Measurements from ENCODE around the gene EGFLAM.
"Not testable (repeated sequence)": the region's sequence is repeated elsewhere in the genome, so short reads cannot be mapped to it uniquely, and the experiment has no call there.

EGFLAM gene

DNA sequence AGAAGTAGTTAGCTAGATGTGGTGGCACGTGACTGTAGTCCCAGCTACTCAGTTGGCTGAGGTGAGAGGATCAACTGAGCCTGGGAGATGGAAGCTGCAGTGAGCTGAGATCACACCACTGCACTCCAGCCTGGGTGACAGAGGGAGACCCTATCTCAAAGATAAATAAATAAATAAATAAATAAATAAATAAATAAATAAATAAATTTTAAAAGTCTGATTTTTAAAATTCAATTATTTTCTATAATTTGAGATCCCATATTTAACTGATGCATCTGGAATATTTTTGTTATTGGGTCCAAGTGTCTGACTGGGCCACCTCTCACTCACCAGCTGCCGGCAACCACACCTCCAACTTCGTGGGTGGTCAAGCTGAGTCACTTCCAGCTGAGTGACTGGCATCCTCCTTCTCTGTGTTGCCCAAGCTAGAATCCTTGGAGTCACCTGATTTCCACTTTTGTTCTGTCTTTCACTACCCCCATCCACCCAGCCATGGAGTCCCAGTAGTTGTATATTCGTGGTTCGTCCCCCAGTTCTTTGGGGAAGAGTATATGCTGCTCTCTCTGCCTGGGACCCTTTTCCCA, 70.9 kb downstream of the EGFLAM start:
- no peak for DNase-seq (ENCODE audit: low read depth, low spot score)

DNA sequence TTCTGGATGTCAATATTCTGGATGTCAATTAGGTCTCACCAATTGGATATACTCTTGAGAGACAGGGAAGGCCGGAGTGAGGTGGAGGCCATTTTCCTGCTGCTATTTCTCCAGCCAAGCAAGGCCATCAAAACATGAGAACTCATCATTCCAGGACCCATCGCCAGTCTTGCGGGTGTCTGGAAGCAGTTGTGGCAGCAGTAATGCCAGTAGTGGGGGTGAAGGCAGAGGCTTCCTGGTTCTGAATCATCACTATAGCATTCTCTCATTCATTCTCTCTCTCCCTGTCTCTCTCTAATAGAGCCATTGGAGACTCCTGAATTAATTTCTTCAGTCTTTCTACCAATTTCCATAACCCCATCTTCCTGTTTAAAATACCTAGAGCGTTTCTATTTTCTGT, 71.8 kb downstream of the EGFLAM start:
- no peak for DNase-seq (ENCODE audit: low read depth, low spot score)

DNA sequence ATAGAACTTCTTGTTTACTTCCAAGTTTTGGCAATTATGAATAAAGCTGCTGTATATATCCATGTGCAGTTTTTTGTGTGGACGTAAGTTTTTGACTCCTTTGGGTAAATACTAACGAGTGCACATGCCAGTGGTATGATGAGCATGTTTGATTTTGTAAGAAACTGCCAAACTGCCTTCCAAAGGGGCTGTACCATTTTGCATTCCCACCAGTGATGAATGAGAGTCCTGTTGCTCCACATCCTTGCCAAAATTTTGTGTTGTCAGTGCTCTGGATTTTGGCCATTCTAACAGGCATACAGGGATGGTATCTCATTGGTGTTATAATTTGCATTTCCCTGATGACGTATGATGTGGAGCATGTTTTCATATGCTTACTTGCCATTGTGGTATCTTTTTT, 73.5 kb downstream of the EGFLAM start:
- DNase-seq (ENCODE audit: low read depth, low spot score) = no peak

DNA sequence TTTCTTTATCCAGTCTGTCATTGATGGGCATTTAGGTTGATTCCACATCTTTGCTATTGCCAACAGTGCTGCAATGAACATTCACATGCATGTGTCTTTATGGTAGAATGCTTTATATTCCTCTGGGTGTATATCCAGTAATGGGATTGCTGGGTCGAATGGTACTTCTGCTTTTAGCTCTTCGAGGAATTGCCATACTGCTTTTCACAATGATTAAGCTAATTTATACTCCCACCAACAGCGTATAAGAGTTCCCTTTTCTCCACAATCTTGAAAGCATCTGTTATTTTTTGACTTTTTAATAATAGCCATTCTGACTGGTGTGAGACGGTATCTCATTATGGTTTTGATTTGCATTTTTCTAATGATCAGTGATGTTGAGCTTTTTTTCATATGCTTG, 74.8 kb downstream of the EGFLAM start:
- DNase-seq (ENCODE audit: low read depth, low spot score) = not testable (repeated sequence)

DNA sequence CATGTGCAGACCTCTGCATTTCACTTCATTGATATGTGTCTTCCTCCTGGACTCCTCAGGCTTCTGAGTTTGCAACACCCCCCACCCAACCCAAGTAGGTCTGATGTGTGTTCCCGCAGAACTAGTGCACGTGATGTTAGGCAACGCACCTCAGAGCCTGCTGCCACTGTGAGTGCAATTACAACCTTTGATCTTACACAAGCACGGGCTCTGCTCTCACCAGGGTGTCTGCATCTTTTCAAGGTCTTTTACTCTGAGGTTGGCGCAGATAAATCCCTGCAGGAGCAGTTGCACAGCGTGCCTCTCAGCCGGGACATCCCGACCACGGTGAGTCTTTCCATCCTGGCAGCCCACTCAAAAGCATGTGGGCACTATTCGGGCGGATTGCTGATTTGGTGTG, 80.1 kb downstream of the EGFLAM start:
- peak; percentile 28 for DNase-seq (ENCODE audit: low read depth, low spot score)

DNA sequence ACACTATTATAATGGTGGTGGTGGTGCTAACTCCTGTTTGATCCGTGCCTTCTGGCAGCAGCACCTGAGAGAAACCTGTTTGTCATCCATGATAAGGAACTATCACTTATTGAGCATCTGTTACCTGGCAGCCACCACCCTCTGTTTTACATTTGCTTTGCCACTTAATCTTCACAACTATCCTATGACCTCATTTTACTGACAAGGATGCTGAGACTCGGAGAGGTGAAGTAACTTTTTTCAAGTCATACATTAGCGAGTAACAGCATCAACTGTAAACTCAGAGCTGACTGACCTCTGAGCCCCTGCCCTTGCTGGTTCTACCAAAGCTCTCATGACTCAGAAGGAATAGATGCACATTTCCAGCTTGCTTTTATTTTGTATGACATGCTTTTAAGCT, 81.1 kb downstream of the EGFLAM start:
- DNase-seq (ENCODE audit: low read depth, low spot score) = no peak

DNA sequence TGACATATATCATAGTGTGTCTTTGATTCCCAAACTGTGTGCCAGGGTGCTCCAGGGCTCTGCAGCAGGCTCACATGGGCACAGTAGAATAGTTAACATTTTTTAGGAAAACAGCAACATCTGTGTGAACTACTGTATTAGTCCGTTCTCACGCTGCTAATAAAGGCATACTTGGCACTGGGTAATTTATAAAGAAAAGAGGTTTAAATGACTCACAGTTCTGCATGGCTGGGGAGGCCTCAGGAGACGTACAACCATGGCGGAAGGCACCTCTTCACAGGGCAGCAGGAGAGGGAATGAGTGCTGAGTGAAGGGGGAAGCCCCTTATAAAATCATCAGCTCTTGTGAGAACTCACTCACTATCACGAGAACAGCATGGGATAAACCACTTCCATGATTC, 82.7 kb downstream of the EGFLAM start:
- no peak for DNase-seq (ENCODE audit: low read depth, low spot score)

DNA sequence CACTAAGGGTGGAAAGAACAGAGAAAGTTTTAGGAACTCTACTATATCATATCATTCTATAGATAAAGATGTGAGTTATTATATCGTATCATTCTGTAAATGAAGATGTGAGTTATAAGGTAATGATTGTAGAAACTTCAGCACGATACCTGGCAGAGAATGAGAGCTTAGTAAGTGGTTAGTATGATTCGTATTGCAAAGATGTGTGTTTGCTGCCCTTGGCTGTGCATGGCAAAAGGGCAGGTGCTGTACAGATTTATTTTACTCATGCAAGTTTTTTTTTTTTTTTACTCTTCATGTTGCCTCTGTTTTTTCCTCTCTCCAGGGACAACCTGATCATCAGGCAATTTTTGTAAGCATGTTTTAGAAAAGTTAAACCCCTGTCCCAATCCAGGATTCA, 83.3 kb downstream of the EGFLAM start:
- DNase-seq (ENCODE audit: low read depth, low spot score) = no peak

DNA sequence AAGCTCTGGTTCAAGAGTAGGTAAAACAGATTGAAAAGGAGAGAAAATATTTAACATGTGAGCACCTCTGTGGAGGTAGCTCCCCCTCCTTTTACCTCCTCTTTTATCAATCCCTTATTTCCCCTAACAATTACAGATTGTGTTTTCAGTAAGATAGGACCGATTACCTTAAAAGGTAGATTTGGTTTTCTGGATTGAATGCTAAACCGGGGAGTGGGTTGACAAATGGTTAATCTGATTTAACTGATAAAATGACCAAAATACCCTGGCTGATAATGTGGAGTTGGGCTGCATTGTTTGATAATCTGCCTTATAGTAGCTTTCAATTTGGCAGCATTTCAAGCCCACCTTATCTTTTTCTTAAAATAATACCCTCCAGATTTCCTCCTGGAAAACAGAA, 83.9 kb downstream of the EGFLAM start:
- no peak for DNase-seq (ENCODE audit: low read depth, low spot score)

DNA sequence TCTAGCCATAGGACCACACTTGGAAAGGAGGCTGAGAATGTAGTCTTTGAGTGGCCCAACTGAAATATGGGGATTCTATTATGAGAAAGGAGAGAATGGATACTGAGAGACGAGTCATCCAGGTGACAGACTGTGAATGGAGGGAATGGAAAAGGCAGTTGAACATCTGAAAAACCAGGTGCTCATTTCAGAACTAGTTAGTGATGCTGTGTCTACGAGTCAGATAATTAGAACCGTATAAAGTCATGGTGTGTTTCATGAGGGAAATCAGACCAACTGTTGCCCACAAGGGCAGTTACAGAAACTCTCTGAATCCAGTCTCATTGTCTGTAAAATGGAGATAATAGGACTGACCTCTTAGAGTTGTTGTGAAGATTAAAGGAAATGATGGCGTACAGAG, 86.5 kb downstream of the EGFLAM start:
- DNase-seq (ENCODE audit: low read depth, low spot score) = no peak

DNA sequence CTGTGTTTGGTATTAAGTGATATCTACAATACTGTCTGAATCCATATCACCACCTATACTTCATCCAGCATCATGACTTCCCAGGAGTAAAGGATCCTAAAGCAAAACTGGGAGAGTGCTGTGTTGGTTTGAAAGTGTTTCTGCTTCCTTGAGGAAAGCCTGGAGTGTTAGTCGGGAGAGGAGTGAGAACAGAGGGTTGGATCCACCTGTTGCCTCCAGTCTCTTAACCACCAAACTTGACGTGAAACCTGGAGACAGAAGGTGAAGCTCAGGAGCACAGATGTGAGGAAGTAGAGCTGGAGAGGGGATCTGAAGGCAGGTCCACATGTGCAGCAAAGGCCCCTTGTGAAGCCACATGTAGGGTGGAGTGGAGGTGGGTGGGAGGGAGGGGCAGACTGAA, 88.2 kb downstream of the EGFLAM start:
- no peak for DNase-seq (ENCODE audit: low read depth, low spot score)

DNA sequence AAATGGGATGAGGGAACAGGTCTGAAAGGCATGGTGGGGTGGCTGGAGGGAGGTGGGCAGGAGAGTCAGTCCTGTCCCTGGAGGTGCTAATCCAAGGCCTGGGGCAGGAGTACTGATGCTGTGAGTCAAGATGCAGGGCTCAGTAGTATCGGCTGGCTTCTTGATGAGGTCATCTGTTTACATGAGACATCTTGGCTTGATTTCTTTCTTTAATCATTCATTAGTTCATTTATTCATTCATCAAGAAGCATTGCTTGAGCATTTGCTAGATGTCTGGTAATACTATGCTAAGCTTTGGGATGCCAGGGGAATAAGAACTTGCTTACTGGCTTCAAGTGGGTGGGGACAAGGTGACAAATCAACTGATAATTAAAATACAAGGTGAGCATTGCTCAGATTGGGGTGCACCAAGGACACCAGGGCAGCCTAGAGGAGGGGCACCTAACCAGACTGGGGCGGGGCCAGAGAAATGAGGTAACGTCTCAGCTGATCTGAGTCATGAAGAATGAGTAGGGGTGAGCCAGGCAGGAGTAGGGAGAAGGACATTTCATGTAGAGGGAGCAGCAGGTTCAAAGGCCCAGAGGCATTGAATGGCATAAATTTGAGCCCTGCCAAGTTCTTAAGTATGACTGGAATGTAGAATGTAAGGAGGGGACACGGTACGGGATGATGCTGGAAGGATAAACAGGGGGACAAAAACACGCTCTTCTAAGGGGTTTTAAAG, 88.8 kb downstream of the EGFLAM start:
- DNase-seq (ENCODE audit: low read depth, low spot score) = no peak

DNA sequence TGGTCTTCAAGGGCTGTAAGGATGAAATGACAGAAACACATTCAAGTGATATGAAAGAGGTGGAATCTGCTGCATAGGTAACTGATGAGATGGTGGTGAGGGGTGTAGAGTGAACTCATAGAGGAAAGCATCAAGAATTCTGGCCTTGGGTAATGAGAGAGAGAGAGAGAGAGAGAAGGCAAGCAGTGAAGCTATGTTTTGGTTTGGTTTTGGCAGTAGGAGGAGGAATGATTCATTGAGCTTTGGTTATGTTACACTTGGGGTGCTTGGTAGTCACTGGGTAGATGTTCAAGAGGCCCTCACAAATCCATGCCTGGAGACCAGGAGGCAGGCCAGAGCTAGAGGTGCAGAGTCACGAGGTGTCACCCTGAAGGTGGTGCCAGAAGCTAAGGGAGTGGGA, 89.5 kb downstream of the EGFLAM start:
- no peak for DNase-seq (ENCODE audit: low read depth, low spot score)

DNA sequence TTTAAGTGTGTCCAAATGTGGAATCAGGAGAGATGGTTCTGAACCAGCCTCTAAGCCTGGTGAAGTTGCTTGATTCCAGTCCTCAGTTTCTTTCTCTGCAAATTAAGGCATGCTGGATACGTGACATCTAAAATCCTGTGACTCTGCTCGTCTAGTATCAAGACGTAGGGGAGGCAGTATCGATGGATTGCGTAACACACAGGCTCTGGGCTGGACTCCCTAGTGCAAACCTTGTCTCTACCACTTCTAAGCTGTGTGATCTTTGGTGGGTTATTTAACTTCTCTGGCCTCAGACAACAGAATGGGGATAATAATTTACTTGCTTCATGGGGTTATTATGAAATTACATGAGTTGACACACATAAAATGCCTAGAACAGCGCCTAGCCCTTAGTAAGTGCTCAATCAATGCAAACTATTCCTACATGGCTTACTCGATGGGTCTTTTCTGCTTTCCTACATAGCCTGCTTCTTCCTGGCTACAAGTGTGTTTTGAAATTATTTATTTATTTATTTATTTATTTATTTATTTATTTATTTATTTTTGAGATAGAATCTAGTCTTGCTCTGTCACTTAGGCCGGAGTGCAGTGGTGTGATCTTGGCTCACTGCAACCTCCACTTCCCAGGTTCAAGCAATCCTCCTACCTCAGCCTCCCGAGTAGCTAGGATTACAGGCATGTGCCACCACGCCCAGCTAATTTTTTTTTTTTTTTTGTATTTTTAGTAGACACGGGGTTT, 102.1 kb downstream of the EGFLAM start:
- no peak for DNase-seq (ENCODE audit: low read depth, low spot score)

DNA sequence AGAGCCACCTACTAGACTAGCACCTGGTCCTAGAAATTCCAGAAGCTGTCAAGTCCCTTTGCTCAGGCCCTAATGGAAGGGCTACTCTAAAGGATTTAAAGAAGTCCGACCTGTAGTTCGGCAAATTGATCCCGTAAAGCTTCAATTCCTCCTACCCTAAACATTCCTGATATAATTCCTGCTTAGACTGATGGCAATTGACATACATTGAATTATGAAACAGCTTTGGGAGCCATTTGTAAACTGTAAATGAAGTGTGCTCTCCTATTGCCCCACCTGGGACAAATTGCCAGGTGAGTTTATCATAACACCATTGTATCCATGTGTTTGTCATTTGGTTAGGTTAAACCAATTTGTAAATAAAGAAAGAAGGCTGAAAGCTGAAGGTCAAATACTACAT, 104.4 kb downstream of the EGFLAM start:
- no peak for DNase-seq (ENCODE audit: low read depth, low spot score)

DNA sequence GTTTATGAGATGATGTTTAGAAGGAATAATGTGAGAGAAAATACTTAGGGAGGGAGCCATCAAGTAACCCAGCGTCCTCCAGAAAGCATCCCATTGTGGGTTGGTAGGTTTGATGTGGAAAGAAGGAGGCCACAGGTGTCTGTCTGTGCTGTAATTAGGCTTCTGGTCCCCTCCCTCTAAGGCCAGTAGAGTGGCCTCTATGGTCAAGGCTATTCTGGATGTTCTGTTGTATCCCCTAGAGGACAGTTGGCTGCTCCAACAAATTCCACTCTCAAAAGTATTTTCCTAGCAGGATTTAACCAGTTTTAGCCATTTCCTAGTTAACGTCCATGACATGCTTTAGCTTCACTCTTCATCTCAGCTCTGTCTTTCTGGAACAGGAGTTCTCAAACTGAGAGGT, 106.5 kb downstream of the EGFLAM start:
- DNase-seq (ENCODE audit: low read depth, low spot score) = no peak

DNA sequence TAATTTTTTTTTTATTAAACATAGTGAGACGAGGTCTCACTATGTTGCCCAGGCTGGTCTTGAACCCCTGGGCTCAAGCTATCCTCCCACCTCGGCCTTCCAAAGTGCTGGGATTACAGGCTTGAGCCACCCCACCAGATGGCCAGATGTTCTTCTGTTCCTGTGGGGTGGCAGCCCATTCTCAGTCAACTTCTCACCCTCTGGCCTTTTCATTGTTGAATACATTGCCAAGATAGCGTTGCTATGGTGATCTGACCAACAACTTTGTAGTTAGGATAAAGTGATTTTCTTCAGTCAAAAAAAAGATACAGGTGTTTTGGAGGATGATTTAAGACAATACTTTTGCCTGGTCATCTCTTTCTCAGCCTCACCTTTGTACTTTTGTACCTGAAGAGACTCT, 109.1 kb downstream of the EGFLAM start:
- DNase-seq (ENCODE audit: low read depth, low spot score) = no peak

DNA sequence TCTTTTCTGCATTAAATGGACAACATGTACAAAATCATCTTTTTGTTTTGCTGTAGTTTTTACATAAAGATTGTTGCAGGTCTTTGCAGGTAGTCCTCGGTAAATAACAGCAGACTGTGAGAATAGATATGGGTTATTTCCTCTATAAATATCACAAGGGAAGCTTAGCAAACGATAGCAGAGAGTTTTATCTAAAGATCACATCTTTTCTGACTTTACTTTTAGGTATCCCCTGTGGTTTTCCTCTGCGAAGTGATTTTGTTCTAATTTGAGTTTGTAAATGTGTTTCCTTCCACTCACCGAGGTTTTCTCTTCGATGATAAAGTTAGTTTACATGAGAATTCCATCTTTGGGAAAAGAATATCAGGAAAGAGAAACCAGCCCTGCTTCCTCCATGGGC, 109.6 kb downstream of the EGFLAM start:
- no peak for DNase-seq (ENCODE audit: low read depth, low spot score)

DNA sequence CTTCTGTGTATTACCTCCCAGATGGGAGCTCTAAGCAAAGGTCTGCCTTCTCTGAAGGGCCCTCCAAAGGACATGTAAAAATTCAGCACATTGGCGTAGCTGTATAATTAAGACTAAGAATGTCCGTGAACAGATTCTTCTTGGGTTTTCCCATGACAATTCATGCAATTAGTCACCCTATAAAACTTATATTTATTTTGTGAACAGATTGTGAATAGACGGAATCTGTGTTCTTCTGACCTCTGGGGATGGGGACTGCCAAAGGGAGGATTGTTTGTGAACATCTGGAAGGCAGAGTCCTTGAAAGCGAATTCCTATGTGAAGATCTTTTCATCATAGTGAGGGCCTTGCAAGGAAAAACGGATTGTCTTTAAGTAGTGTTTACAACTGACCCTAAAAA, 111.3 kb downstream of the EGFLAM start:
- no peak for DNase-seq (ENCODE audit: low read depth, low spot score)

DNA sequence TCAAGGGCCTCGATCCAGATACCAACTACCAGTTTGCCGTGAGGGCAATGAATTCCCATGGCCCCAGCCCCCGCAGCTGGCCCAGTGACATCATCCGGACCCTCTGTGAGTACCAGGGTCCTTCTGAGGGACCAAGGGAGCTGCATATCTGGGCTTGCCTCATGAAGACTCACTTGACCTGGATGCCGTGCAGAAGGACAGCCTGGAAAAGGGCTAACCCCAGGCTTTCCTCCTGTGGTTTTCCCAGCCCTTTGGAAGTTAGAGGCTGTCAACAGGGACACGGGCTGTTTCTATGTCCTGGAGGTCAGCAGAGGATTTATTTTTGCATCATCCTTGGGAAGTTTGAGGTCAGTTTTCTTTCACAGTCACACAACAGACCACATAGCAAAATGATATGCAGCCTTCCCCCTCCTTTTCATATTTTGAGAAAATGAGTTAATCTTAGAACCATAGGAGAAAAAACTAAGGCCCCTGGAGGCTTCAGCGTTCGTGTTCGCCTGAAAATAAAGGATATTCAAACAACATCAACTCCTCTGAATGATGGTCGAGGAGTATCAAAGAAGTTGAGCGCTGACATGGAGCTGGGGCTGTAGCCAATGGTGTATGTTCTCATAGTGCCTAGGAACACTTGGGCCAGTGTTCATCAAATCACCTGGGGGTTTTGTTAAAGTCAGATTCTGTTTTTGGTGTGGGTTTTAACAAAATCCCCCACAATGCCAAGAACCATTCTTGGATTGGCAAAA, 112.2 kb downstream of the EGFLAM start:
- no peak for DNase-seq (ENCODE audit: low read depth, low spot score)

DNA sequence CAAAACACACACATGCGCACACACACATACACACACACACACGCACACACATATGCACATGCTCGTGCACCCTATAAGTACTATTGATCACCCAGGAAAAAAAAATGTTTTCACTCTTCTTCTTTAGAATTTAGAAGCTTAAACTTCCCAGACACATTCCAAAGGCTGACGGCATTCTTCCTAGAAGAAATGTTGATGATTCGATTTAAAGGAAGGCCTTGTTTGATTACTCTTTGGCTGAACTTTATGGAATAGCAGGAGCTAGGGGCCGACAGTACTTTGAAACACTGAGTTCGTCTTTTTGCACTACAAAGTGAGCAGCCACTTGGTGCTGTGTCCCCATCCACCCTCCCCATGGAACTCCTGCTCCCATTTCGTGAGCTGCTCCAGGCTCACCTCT, 113.2 kb downstream of the EGFLAM start:
- no peak for DNase-seq (ENCODE audit: low read depth, low spot score)

DNA sequence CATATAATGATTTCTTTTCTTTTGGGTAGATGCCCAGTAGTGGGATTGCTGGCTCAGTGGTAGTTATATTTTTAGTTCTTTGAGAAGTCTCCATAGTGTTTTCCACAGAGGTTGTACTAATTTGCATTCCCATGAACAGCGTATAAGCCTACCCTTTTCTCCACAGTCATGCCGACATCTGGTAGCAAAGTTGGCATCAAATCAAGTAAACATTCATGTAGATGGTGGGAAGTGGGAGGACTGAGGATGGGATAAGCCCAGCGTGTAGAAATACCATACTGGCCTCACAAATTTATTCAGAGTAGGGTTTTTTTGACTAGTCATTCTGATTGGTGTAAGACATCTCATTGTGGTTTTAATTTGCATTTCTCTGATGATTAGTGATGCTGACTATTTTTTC, 115.4 kb downstream of the EGFLAM start:
- DNase-seq (ENCODE audit: low read depth, low spot score) = no peak
